HG03135 (cell line): ENCODE data around the gene C22orf31.

ENCODE experiments used
- ATAC-seq: cut with Tn5 transposase; IDR thresholded peaks from one replicate; pipeline ENCODE4 v1.9.1; 2021; ENCODE audit warnings: mild to moderate bottlenecking, moderate library complexity; ENCODE audit not compliant: unreplicated experiment

Gene C22orf31

GRCh38 chr22:29081517-29082236, 20.0 kb upstream of the C22orf31 start:
- ATAC-seq: no peak

DNA sequence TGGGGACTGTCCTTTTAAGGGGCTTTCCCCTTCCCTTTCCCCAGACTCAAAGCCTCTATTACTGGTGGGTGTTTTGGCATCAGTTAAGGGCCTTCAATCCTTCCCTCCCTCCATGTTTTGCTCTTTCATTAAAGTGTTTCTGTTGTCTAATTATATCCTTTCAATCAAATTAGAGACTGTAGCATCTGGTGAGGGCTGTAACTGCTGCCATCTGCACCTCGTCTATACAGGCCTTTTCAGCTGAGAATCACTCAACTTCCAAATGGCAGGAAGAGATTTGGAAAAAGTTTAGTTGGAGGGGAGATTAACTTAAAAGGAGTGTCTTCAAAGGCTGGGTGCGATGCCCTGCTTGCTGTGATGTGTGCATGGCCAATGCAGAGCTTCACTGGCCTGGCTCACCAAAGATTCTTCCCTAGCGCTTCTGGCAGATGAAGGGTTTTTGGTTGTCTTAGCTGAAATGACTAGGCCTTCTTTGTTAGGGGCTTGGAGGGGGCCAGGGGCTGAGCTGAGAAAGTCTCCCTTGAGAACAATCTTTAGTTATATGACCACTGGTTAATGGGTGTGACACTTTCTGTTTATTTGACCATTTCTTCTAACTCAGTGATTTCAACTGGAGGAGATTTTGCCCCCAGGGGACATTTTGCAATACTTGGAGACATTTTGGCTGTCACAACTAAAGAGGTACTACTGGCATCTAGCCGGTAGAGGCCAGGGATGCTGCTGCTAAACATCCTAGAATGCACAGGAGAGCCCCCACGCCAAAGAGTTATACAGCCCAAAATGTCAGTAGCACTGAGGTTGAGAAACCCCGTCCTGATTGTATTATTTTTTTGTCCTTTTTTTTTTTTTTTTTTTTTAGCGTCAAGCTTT, 18.7 kb upstream of the C22orf31 start:
- ATAC-seq: no peak

DNA sequence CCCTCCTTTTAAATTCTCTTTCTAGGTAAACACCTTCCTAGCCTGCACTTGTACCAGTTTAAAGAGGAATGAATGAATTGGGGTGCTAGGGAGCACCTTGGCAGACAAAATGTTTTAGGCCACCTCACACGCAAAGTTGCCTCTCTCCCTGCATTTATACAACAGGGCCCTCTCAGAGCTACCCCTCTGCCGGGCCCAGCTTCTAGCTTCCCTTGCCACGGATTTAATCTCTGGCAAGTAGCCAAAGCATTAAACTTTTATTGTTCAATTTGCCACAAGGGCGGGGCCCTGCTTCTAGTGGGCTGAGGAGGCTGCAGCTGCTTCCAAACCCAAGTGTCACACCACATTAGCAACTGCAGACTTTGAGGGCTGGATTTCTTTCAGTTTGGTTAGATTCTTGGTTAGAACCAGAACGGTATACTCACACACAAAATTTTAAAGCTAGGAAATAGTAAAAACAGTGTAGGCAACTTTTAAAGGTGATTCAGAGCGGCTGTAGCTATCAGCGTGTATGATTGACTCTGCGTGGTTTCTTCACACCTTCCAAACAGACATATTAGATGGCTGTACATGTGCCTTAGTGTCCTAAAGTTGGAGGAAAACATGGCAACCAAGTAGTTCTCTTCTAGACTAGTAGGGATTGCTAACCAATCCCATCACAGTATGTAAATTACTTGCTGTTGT, 17.7 kb upstream of the C22orf31 start:
- ATAC-seq: no peak

- ATAC-seq: no peak
These were observed 17.2 kb upstream of the C22orf31 start for GRCh38 chr22:29078869-29079207.

GRCh38 chr22:29078036-29078868, 16.6 kb upstream of the C22orf31 start:
- ATAC-seq: no peak

DNA sequence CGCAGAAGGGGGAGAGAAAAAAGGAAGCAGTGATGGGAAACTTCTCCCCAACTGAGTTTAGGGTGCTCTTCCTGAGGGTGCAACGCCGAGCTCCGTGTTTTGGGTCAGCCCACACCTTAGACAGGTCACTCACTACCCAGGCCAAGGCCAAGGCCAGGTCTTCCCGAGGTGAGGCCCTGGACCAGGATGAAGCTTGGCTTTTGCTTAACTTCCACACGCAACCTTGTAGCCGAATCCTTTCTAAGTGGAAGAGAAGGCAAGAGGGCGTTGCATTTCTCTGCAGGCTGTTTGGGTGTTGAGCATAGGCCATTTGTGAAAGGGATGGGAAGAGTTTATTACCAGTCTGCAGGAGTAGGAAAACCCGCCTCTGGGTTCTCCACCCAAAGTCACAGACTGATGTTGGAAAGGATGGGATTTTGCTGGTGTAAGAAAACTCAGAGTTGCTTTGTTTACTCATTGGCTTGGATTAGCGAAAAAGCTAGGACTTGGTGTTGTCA, 12.7 kb upstream of the C22orf31 start:
- no peak for ATAC-seq

DNA sequence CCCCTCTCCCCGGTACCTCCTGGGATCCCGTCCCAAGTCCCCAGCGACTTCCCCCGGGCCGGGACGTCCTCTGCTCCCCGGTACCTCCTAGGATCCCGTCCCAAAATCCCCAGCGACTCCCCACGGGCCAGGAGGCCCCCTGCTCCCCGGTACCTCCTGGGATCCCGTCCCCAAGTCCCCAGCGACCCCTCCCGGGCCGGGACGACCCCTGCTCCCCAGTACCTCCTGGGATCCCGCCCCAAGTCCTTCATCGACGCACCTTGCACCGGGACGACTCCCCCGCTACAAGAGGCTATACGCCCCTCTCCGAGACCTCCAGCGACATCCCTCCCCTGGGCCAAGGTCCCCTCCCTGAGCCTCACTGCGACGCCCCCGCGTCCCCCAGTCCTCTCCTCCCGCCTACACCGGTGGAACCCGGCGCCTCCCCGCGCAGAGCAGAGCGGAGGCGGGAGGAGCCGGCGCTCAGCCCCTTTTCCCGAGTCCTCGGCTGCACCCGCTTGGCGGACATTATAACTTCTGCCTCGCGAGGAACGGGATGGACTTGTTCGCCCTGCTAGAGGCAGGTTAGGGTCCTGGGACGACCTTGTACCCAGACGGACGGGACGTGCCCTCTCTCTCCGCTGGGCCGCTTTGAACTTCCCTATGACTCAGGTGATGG, 12.1 kb upstream of the C22orf31 start:
- ATAC-seq: no peak

GRCh38 chr22:29072979-29073617, 11.5 kb upstream of the C22orf31 start, which contains the start of gene KREMEN1:
Gene KREMEN1 (plus strand): TSS chr22:29073035. CDS start chr22:29073131, 96 bp downstream.
- peak; percentile 26 for ATAC-seq

GRCh38 chr22:29072193-29072978, 10.8 kb upstream of the C22orf31 start:
- peak; percentile 72 for ATAC-seq

GRCh38 chr22:29071261-29072045, 9.8 kb upstream of the C22orf31 start:
- ATAC-seq: no peak

GRCh38 chr22:29070490-29070889, 8.9 kb upstream of the C22orf31 start:
- ATAC-seq: no peak

GRCh38 chr22:29069463-29069862, 7.8 kb upstream of the C22orf31 start:
- no peak for ATAC-seq

GRCh38 chr22:29065468-29066190, 4.0 kb upstream of the C22orf31 start:
- ATAC-seq: no peak

DNA sequence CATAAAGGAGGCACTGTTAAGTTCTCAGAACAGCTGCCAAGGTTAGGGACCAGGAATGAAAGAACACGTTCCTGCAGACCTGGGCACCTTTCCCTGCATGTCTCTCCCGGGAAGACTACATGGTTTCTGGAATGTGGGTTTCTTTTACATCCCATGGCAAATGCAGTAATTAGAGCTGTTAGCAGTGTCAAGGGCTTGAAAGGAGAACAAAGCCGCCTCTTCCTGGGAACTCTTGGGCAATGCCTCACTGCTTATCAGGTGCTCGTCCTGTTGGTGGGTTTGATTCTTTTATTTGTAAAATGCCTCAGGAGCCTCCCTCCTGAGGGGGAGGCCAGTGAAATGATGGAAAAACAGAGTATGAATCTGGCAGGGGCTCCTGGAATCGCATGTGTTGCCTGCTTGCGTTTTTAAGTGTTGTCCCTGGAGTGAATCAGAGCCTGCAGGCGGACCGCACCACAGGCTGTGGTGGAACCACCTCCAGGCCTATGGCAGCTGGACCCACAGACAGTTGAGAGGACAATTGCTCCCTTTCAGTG, 723 bp upstream of the C22orf31 start:
- no peak for ATAC-seq

DNA sequence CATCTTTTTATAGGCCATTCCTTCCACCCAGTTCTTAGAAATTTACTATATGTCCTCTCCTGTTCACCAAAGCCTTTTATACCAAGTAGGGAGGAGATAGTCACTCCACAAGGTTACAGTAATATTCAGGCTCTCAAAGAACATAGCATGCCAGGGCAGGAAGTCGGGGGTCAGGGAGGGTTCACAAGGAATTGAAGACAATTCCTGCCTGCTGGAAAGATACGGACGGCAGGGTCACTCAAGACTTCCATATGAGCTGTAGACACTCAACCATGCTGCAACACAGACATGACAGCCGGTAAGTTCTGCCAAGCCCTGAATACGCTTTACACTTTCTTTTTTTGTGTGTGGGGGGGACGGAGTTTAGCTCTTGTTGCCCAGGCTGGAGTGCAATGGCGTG, 700 bp downstream of the C22orf31 start:
- ATAC-seq: no peak

- no peak for ATAC-seq
These were observed 1.3 kb downstream of the C22orf31 start for GRCh38 chr22:29060251-29060869.

GRCh38 chr22:29056472-29056871, 5.2 kb downstream of the C22orf31 start:
- no peak for ATAC-seq
